Fibroblast of pulmonary artery (primary cell): ENCODE data around the gene FEM1A.
"Not testable (repeated sequence)": the region's sequence is repeated elsewhere in the genome, so short reads cannot be mapped to it uniquely, and the experiment has no call there.

Source experiments
- DNase-seq: peaks from one replicate; pipeline ENCODE4 v3.0.0-alpha.2; 2010; ENCODE audit warnings: low read depth
- H3K4me3 ChIP-seq: replicated peaks from 2 replicates; pipeline ENCODE4 v1.5.1; 2011; ENCODE audit warnings: low read depth, mild to moderate bottlenecking, control low read depth, low read length, moderate library complexity
- TF ChIP-seq, protein P1 (sequence below): IDR thresholded peaks from 2 replicates; pipeline ENCODE4 v1.5.1; 2011; ENCODE audit warnings: mild to moderate bottlenecking, control low read depth, low read length, inconsistent platforms; ENCODE audit errors: missing control alignments

The FEM1A gene

DNA sequence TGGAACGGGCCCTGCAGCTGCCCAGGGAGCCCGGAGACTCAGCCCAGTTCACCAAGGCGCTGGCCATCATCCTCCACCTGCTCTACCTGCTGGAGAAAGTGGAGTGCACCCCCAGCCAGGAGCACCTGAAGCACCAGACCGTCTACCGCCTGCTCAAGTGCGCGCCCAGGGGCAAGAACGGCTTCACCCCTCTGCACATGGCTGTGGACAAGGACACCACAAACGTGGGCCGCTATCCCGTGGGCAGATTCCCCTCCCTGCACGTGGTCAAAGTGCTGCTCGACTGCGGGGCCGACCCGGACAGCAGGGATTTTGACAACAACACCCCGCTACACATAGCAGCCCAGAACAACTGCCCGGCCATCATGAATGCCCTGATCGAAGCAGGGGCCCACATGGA lies 1.7 kb downstream of the FEM1A start:
- not testable (repeated sequence) for DNase-seq, H3K4me3 ChIP-seq

DNA sequence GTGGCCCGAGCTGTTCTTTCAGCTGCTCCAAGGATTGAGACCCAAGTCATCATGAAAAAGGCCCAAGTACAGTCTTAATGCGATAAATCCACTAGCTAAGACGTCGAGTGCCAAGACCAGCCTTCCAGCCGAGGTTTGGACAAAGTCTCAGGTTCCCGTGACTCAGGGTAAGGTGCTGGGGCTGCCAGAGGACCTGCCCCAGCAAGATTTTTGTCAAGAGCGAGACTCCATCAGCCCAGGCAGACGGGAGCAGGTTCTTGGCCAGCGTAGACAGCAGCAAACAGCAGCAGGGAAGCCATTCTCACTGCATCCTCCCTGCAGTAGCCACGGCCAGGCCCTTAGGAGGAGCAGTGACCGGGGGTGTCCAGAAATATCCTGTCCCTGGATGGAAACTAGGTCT lies 3.4 kb downstream of the FEM1A start:
- no peak overlapping the region for H3K4me3 ChIP-seq
- TF ChIP-seq, protein P1, sequence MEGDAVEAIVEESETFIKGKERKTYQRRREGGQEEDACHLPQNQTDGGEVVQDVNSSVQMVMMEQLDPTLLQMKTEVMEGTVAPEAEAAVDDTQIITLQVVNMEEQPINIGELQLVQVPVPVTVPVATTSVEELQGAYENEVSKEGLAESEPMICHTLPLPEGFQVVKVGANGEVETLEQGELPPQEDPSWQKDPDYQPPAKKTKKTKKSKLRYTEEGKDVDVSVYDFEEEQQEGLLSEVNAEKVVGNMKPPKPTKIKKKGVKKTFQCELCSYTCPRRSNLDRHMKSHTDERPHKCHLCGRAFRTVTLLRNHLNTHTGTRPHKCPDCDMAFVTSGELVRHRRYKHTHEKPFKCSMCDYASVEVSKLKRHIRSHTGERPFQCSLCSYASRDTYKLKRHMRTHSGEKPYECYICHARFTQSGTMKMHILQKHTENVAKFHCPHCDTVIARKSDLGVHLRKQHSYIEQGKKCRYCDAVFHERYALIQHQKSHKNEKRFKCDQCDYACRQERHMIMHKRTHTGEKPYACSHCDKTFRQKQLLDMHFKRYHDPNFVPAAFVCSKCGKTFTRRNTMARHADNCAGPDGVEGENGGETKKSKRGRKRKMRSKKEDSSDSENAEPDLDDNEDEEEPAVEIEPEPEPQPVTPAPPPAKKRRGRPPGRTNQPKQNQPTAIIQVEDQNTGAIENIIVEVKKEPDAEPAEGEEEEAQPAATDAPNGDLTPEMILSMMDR: no peak
- DNase-seq: no peak

DNA sequence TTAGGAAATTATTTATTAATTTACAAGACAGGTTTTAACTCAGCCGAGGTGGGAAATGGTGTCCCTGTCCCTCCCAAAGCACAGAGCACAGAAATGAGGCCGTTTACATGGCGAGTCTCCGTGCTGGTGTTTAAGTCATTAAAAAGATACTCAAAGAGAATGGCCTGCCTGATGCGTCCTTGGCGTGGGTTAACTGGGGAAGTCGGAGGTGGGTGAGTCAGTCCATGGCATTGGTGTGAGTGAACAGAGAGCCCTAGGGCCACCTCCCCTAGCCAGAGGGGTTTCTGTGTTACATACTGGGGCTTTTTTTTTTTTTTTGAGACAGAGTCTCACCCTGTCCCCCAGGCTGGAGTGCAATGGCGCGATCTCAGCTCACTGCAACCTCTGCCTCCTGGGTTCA lies 3.9 kb downstream of the FEM1A start:
- DNase-seq: no peak
- TF ChIP-seq, protein P1: no peak
- H3K4me3 ChIP-seq: no peak overlapping the region

DNA sequence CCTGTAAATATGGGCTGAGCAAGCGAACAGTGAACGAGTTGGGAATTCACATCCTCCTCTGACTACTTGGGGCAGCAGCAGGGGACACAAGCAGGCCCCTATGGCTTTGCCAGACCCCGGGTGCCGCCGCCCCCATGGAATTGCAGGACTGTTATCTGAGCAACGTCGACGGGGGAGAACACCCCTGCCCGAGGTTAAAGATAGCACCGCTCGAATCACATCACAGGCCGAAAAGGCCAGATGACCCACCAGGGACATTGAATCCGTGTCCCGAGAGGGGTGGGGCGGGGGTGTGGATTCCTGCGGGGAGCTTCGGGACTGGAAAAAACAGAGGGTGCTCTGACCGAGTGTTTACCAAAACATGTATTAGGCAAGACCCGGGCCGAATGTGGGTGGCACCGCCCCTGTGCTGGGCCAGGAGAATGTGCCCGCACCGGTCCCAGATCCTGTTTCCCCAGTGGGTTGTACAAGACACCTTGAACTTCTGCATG lies 9.1 kb downstream of the FEM1A start:
- no peak for DNase-seq
- no peak overlapping the region for H3K4me3 ChIP-seq
- TF ChIP-seq, protein P1: no peak

DNA sequence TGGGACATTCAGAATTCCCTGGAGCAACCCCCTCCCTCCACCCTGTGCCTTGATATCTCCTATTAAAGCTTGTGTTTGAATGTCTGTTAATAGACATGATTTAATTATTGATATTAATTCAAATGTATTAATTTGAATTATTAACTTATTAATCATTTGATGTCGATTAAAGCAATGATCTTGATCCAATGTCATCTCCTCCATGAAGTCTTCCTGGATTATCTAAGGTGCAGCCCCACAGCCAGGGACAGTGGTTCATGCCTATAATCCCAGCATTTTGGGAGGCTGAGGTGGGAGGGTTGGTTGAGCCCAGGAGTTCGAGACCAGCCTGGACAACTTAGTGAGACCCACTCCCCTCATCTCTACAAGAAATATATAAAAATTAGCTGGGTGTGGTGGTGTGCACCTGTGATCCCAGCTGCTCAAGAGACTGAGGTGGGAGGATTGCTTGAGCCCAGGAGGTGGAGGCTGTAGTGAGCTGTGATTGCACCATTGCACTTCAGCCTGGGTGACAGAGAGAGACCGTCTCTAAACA lies 9.6 kb downstream of the FEM1A start:
- no peak overlapping the region for H3K4me3 ChIP-seq
- no peak for DNase-seq
- TF ChIP-seq, protein P1: no peak

DNA sequence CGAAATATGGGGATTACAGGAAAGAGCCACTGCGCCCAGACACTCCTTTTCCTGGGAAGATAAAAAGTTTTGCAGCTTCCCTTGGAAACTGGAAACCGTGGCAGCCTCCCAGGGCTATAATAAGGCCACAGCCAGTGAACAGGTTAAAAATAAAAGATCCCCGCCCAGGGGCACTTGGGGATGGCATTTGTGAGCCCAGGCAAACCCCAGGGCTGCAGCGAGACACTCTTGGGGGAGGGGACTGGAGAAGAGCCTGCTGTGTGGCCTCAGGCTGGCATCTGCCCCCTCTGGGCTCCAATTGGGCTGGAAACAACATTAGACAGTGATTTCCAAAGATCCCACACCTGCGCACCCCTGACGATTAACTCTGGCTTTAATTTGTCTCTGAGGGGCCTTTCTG lies 11.2 kb downstream of the FEM1A start:
- TF ChIP-seq, protein P1: no peak

DNA sequence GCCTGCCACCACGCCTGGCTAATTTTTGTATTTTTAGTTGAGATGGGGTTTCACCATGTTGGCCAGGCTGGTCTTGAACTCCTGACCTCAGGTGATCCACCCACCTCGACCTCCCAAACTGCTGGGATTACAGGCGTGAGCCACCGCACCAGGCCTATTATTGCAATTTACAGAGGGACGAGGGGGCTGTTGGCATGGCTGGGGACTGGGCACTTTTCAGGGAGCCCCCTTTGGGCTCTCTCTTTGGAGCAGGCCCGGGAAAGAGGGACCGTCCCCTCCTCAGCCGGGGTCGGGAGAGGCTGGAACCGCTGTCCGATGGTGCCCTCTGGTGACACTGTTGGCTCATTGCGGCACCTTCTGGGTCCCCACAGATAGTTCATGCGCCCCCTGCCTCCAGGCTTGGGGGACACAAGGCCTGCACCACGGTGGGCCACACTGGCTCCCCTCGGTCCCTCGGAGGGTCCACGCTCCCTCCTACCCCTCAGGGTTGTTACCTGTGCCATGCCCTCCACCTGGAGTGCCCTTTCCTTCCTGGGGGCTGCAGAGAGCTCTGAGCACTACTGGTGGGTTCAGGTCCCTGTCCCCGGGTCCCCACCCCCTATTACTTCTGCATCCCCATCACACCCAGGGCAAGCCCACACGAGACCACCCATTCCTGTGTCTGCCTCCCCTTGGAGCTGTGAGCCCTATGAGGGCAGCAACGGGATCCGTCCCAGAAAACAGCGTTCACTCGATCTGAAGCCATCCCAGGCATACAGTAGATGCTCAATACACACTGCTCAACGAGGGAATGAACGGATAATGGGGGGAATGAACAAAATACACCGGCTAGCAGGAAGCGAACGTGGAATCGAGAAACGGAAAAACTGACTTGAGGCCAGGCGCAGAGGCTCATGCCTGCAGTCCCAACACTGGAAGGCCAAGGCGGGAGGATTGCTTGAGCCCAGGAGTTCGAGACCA lies 12.5 kb downstream of the FEM1A start:
- no peak overlapping the region for H3K4me3 ChIP-seq
- TF ChIP-seq, protein P1: peak; percentile 72
- DNase-seq: peak; percentile 44

More for the DNA sequence above, 11.2 kb downstream of the FEM1A start:
- no peak for DNase-seq
- no peak overlapping the region for H3K4me3 ChIP-seq

DNA sequence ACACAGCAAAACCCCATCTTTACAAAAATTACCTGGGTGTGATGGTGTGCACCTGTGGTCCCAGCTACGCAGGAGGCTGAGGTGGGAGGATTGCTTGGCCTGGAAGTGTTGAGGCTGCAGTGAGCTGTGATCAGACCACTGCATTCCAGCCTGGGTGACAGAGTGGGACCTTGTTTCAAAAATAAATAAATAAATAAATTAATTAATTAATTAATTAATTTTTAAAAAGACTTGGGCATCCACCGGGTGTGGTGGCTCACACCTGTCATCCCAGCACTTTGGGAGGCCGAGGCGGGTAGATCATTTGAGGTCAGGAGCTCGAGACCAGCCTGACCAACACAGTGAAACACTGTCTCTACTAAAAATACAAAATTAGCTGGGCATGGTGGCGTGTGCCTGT lies 13.6 kb downstream of the FEM1A start:
- not testable (repeated sequence) for DNase-seq, H3K4me3 ChIP-seq
